Panc1 (cell line): ENCODE results near the gene C1QL1. TPM values are rescaled to one million over a fixed set of nuclear protein-coding genes. Genes with fewer than 3 reads are reported as not detected.
A peak's percentile ranks its signal among the peaks of the same experiment; 100 is the strongest.

Source experiments
- ATAC-seq: fragments of 200-7000 bp; cut with Tn5 transposase; 2 replicates; pipeline ENCODE4 v1.9.1; 2020; ENCODE audit warnings: mild to moderate bottlenecking, moderate library complexity
- BruUV-seq: library from RNA; stranded (reverse); fragments of 400-500 nt; replicated peaks from 2 replicates; lab custom pipeline; 2021; lab: Mats Ljungman, UMichigan
- CTCF ChIA-PET: fragments of 300-600 bp; sonication (Branson Sonifier 250); formaldehyde crosslinking; loops from one replicate; lab custom pipeline; 2022; ENCODE audit warnings: antibody characterized with exemption; lab: Charles Lee
- POLR2A ChIA-PET: fragments of 300-600 bp; sonication (Branson Sonifier 250); formaldehyde crosslinking; loops from one replicate; lab custom pipeline; 2022; ENCODE audit warnings: antibody characterized with exemption; lab: Charles Lee
- DNase-seq: peaks from one replicate; pipeline ENCODE4 v3.0.0-alpha.2; 2010; ENCODE audit warnings: low read depth, low spot score
- H3K27ac ChIP-seq: 2 replicates; pipeline ENCODE4 v1.5.1; 2011; ENCODE audit warnings: mild to moderate bottlenecking, low read length, inconsistent platforms
- H3K27me3 ChIP-seq: fragments of 200-500 bp; sonication (Bioruptor generic); 2 replicates; pipeline ENCODE4 v1.6.0; 2014; ENCODE audit warnings: low read length, inconsistent platforms; ENCODE audit not compliant: control insufficient read depth, insufficient read depth
- H3K36me3 ChIP-seq: fragments of 200-500 bp; sonication (Bioruptor generic); 2 replicates; pipeline ENCODE4 v1.5.1; 2014; ENCODE audit warnings: inconsistent platforms, mild to moderate bottlenecking, low read length, moderate library complexity; ENCODE audit not compliant: control insufficient read depth, insufficient read depth
- H3K4me1 ChIP-seq: 2 replicates; pipeline ENCODE4 v1.5.1; 2011; ENCODE audit warnings: inconsistent platforms, mild to moderate bottlenecking, low read length, moderate library complexity; ENCODE audit not compliant: control insufficient read depth, insufficient read depth
- H3K4me3 ChIP-seq, 2 experiments: 2 replicates each; pipeline ENCODE4 v1.5.1; 2011 to 2012; ENCODE audit warnings: low read depth in 2 of 2, low read length in 2 of 2, mild to moderate bottlenecking in 2 of 2, inconsistent platforms in 1 of 2, moderate library complexity in 1 of 2
- H3K9me3 ChIP-seq: fragments of 200-500 bp; sonication (Bioruptor generic); 2 replicates; pipeline ENCODE4 v1.5.1; 2014; ENCODE audit warnings: low read depth, mild to moderate bottlenecking, inconsistent platforms, low read length, moderate library complexity; ENCODE audit not compliant: control insufficient read depth, insufficient read depth
- CTCF ChIP-seq: fragments of 450-650 bp; IDR thresholded peaks from 2 replicates; pipeline ENCODE4 v1.5.1; 2017; ENCODE audit warnings: mild to moderate bottlenecking
- POLR2AphosphoS5 ChIP-seq: IDR thresholded peaks from 2 replicates; pipeline ENCODE4 v1.6.1; 2012; ENCODE audit warnings: mild to moderate bottlenecking, low read depth, low read length, moderate library complexity
- REST ChIP-seq, 2 experiments: IDR thresholded peaks; 2 replicates each; pipeline ENCODE4 v1.6.1; 2011 to 2012; ENCODE audit warnings: low read depth in 2 of 2, control low read depth in 1 of 2, low read length in 1 of 2, mild to moderate bottlenecking in 1 of 2, moderate library complexity in 1 of 2; ENCODE audit not compliant: insufficient read depth in 1 of 2
- SIN3A ChIP-seq: IDR thresholded peaks from 2 replicates; pipeline ENCODE4 v1.6.1; 2012; ENCODE audit warnings: low read depth, mild to moderate bottlenecking, low read length, moderate library complexity, borderline replicate concordance; ENCODE audit not compliant: insufficient read depth
- TCF7L2 ChIP-seq: IDR thresholded peaks from 2 replicates; pipeline ENCODE4 v1.6.1; 2011; ENCODE audit warnings: mild to moderate bottlenecking, low read depth, low read length, inconsistent platforms
- in situ Hi-C: cut with HindIII; loops from 2 replicates; pipeline ENCODE4 v1.10.0; 2016; ENCODE audit warnings: low sequenced_read_pairs, low pct_unique_long_range_greater_than_20kb
- intact Hi-C: fragments of 100-400 bp; cut with micrococcal nuclease; formaldehyde crosslinking; loops from one replicate; pipeline ENCODE4 v1.10.0; 2022; ENCODE audit not compliant: unreplicated experiment
- total RNA-seq: library from RNA; stranded (reverse); gene quantifications from one replicate; pipeline ENCODE4 v1.2.1, GENCODE V29; 2021; ENCODE audit not compliant: unreplicated experiment

Gene C1QL1
- total RNA-seq, 1 experiment from 2014 or later: 9.5 TPM

GRCh38 chr17:44942456-44942855, 25.6 kb downstream of the C1QL1 start:
- intact Hi-C loops (no loop called here), in situ Hi-C loops (no loop called here)
- no TSS peak for BruUV-seq
- no peaks in the 10 kb centered on the region for H3K27me3 ChIP-seq
- H3K4me1 ChIP-seq: peaks cover 12% of the 10 kb centered on the region
- ChIA-PET CTCF (no interaction called here), POLR2A (no interaction called here)
- H3K4me3 ChIP-seq: no peak overlapping the region
- peak overlapping the region; percentile 39; the same call in 1 of the 2 replicates for H3K27ac ChIP-seq
- ATAC-seq: no peak
- no peak for TF ChIP-seq CTCF
- TF ChIP-seq SIN3A: no peak
- TF ChIP-seq REST (IDR thresholded peaks at IDR 0.05; ENCODE audit: insufficient read depth in 1 of 2, low read depth in 2 of 2, low read length in 1 of 2): no peak
- no peak for TF ChIP-seq TCF7L2
- no peak for TF ChIP-seq POLR2AphosphoS5
- no peak for DNase-seq
- peaks cover 5% of the 10 kb centered on the region for H3K36me3 ChIP-seq
- no peaks in the 10 kb centered on the region for H3K9me3 ChIP-seq

- no peak overlapping the region for H3K4me3 ChIP-seq
- H3K27me3 ChIP-seq: no peaks in the 10 kb centered on the region
- DNase-seq (no peak), ATAC-seq (0 out of 2 replicates have a peak, but pooled peaks have one; percentile 39)
- CTCF ChIA-PET: no interaction called here
- no TSS peak for BruUV-seq
- POLR2A ChIA-PET: no interaction called here
- no peak for TF ChIP-seq CTCF
- no peak for TF ChIP-seq POLR2AphosphoS5
- no peak for TF ChIP-seq TCF7L2
- TF ChIP-seq REST (IDR thresholded peaks at IDR 0.05; ENCODE audit: insufficient read depth in 1 of 2, low read depth in 2 of 2, low read length in 1 of 2): no peak
- no peak for TF ChIP-seq SIN3A
- in situ Hi-C loops (no loop called here), intact Hi-C loops (no loop called here)
- H3K9me3 ChIP-seq: no peaks in the 10 kb centered on the region
- peaks cover 5% of the 10 kb centered on the region for H3K36me3 ChIP-seq
- H3K27ac ChIP-seq: peak overlapping the region; percentile 39; the same call in 1 of the 2 replicates
- peaks cover 12% of the 10 kb centered on the region for H3K4me1 ChIP-seq
These were observed 26.3 kb downstream of the C1QL1 start for GRCh38 chr17:44941712-44942331.
